ENCODE data around the gene ZNF584.
A peak's percentile ranks its signal among the peaks of the same experiment; 100 is the strongest.
"Not testable (repeated sequence)": the region's sequence is repeated elsewhere in the genome, so short reads cannot be mapped to it uniquely, and the experiment has no call there.

ZNF584 gene

DNA sequence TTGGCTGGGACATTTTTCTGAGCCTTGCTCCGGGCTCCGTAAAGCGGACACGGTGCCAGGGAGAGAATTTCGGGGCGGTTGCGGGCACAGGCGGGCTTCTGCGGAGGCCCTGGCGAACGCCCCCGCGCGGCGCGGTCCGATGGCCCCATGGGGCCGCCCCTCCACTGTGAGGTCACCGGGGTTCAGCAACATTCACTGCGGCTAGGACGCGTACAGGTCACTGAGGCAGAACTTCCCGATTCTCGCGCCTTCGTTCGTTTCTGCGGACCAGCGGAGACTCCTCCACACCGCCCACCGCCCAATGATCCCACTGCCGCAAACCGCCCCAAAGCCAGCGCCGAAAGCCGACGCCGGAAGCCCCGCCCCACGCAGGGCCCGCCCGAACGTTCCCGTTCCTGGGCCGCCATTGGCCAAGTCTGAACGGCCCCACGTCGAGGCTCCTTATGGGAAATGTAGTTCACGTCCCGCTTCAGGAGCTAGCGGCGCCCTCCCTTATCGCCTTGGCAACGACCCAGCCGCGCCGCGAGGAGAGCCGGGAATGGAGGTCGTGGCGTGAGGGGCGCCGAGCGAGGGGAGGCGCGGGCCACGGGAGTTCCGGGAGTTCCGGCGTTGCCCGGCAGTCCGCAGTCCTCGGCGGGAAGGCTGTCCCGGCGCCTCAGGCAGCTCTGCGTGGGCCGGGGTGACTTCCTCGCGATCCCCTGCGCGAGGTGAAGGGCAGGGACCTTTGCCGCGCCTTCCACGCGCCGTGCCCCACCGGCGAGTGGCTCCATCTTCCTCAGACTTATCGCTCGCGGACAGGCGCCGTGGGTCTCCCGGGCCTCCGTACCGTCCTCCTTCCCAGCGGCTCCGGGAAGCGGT is at the start of gene ZNF584:
TSS of gene ZNF584 (plus strand) at position 498 of the 858 bp plus-strand sequence. CDS start 499 bp downstream, outside the sequence.
- FAIRE-seq (no peak), DNase-seq (ENCODE audit: low spot score) (peak; percentile 85)

DNA sequence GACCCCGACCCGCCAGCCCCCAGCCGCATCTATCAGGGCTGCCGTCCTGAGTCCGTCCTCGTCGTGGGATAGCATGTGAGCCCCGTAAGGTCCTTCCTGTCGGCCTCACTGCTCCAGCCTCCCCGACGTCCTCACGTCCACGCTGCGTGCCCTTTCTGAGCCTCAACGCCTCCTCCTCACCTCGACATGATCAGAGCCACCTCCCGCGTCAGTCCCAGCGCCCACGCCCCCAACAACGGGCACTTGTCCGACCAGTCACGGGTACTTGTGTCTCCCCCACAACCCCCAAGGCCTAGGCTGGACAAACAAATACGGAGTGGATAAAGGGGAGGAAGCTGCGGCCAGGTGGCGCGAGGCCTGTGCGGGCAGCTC is 46.6 kb upstream of the ZNF584 start:
- FAIRE-seq (no peak), DNase-seq (ENCODE audit: low spot score) (peak; percentile 50)

DNA sequence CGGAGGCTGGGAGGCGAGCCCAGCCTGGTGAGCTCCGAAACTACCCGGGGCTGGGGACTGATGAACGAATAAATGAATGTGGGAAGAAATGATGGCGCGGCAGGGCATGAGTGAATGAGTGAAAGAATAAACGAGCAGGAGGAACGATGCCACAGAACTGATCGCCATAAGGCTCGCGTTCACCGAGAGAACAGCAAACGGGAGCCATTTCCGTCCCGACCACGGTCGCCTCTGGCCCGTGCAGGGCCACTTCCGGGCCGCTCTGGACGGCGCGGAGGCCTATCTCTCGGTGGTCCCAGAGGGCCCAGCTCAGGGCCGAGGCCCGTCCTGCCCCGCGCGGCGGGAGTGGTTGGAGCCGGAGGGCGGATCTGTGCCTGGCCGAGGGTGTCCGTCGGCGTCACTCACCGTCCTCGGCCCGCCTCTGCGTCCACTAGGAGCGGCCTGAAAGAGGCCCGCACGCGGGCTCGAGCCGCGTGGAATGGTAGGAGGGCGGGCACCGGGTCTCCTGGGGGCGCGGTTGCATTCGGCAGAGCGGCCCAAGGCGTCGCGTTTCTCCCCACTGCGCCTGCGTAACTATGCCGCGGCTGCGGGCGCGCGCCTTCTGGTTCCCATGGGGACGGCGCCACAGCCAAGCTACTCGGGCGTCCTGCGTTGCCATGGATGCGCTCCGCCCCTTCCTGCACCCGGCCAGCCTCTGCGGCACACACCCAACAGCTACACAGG is 46.0 kb upstream of the ZNF584 start, which contains the start of gene ZNF497:
TSS of gene ZNF497 (minus strand) at position 480 of the 723 bp plus-strand sequence. CDS start 5,116 bp downstream, outside the sequence.
- FAIRE-seq (peak; percentile 89), DNase-seq (ENCODE audit: low spot score) (peak; percentile 98)

DNA sequence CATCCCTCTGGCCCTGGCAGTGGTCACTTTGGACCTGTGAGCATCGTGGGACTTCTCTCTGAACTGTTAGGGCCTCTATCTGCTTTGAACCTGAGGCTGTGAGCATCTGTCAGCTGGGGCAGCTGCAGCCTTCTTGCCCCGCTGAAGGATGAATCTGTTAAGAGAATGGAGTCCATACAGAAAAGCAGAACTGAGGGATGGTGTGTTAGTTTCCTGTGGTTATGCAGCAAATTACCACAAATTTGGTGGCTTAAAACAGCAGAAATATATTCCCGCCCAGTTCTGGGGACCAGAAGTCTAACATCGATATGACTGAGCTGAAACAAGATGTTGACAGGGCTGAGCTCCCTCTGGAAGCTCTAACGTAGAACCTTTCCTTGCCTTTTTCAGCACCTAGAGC is 44.3 kb upstream of the ZNF584 start:
- DNase-seq (ENCODE audit: low spot score) = no peak
- no peak for FAIRE-seq

DNA sequence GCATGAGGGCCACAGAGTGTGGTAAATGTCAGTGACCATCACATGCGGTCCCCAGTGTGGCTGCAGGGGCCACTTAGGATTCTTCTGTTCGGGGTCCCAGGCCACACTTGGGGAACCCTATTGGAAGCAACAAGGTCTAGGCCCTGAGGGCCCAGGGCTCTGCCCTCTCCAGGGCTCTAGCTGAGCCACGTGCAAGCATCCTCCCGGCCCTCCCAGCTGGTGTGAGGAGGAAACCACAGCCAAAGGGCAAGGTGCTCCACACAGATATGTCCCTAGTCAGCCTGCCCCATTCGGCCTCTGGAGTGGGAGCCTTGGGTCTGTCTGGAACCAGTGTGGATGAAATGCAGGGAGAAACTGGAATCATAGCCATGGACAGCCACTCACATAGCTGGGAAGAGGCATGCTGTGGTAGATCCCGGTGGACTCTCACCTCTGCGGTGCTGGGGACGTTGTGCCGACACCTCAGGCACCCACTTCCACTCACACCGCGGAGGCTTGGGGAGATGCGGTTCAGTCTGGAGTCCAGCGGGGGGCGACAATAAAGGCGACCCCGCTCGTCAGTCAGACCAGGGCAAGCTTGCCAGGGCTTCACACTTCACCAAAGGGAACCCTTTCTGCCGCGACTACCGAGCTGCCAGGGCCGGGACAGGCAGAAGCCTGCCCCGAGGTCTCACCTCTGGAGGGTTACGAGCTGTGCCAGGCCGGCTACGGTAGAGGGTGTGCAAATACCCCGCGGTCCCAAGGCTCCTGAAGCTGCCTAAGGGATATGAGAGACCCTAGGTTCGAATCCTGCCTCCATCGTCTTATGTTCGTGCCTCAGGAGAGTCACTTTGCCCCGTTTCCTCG is 41.6 kb upstream of the ZNF584 start:
- FAIRE-seq = no peak

DNA sequence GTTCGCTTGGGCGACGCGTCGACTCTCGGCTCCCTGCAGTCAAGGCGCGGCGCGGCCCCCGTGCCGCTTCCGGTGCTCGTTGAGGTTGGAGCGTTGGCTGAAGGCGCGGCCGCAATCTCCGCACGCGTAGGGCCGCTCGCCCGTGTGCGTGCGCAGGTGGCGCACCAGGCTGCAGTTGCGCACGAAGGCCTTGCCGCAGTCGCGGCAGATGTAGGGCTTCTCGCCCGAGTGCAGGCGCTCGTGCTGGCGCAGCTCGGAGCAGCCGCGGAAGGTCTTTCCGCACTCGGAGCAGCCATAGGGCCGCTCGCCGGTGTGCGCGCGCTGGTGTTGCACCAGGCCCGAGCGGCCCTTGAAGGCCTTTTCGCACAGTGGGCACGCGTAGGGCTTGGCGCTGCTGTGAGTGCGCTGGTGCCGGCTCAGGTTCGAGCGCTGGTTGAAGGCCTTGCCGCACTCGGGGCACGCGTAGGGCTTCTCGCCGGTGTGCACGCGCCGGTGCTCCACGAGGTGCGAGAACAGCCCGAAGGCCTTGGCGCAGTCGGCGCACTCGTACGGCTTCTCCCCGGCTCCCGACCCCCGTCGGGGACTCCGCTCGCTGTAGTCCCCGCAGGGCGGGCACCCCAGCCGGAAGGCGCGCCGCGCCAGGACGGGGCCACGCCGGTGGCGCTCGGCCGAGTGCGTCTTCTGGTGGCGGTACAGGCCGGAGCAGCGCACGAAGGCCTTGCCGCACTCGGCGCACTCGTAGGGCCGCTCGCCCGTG is 40.6 kb upstream of the ZNF584 start:
- no peak for FAIRE-seq
- DNase-seq (ENCODE audit: low spot score) = no peak

More for the DNA sequence above, 41.6 kb upstream of the ZNF584 start:
- no peak for DNase-seq (ENCODE audit: low spot score)

DNA sequence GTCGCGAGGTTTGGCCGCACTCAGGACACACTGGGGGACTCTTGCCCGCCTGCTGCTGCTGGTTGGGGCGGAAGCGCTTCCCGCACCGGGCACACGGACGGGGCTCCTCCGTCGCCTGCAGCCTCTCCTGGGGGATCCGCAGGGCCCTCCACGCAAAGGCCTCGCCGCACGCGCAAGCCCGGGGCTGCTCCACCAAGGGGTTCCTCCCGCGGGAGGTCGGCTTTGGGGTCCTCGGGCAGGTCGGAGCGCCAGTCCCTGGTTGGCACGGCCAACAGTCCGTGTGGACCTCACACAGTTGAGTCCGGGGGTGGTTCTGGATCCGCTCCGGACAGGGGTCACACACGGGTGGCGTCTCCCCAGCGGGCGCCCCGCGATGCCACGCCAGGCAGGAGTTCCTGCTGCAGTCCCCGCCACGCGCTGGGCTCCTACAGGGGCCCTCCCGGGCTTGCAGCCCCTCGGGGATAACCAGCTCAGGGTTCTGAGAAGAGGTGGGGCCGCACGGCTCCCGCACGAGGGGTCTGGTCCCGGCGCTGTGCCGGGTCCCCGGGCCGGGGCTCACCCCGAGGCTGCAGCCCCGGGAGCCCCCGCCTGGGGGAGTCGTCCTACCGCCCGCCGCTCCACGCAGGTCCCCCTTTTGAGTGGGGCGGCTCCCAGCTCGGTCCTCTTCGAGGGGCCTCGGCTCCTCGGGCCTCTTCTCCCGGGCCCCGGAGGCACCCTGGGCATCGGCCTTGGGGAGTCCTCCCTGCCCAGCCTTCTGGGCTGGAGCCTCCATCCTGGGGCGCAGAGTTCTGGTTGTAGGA is 39.7 kb upstream of the ZNF584 start:
- no peak for FAIRE-seq
- no peak for DNase-seq (ENCODE audit: low spot score)

DNA sequence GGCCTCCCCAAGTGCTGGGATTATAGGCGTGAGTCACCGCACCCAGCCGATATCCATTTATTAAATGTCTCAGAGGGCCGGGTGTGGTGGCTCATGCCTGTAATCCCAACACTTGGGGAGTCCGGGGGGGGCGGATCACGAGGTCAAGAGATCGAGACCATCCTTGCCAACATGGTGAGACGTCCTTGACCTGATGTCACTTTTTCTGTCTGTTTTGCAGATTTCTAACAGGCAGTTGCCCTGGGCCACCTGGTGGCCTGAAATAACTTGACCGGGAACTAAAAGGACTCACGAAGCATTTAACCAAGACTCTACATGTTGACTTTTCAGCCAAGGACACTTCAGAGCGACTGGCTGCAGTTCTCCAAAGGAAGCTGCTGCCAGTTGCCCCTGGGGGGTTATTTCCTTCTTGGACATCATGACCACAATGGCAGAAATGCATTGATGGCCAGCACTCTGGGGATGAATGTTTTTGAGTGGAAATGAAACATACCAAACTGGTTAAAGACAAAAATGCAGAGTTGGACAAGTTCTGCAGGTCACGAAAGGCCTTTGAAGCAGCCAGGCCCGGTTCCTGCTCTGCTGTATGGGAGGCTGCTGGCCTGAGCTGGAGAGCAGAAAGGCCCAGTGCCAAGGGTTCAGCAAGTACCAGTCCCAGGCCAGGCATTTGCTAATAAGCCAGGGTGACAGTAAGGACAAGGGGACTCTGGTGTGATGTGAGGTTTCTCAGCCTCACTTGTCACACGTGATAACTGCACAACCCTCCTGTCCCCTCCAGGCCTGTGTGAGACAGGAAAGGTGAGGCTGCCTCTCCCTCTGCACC is 35.9 kb upstream of the ZNF584 start:
- FAIRE-seq (no peak), DNase-seq (ENCODE audit: low spot score) (no peak)

DNA sequence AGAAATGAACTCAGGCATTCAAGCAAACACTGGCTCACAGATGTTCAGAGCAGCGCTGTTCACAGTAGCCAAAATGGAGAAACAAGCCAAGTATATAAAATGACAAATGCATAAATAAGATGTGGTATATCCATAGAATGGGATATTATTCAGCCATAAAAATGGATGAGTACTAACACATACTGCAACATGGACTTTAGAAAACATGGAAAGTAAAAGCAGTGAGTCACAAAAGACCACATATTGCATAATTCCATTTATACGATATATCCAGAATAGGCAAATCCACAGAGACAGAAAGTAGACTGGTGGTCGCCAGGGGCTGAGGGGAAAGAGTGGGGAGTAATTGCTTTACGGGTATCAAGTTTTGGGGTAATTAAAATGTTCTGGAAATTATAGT is 34.2 kb upstream of the ZNF584 start:
- DNase-seq (ENCODE audit: low spot score) (no peak), FAIRE-seq (no peak)

DNA sequence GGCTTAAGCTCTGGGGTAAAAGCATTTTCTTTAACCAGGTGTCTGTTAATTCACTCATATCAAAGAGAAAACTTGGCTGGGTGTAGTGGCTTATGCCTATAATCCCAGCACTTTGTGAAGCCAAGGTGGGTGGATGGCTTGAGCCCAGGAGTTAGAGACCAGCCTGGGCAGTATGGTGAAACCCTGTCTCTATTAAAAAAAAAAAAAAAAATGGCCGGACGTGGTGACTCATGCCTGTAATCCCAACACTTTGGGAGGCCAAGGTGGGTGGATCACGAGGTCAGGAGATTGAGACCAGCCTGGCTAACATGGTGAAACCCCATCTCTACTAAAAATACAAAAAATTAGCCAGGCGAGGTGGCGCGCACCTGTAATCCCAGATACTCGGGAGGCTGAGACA is 31.7 kb upstream of the ZNF584 start:
- not testable (repeated sequence) for FAIRE-seq; DNase-seq (ENCODE audit: low spot score)

DNA sequence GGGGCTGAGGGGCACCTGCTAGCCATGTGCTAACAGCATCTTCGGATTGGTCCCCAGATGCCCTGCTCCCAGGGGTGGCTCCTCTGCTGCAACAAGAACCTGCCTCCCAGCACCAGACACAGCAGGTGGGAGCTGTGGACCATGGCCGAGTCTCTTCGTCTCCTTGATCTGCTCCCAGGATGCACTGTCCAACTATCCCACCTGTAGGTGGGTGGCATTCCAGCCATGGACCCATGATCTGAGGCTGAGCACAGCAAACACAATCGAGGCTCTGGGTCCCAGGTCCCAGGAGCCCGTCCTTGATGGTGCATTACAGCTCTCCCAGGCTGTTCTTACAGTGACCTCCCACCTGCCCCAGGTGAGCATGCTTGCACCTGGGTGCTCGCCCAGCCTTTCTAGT is 29.2 kb upstream of the ZNF584 start:
- FAIRE-seq = no peak
- no peak for DNase-seq (ENCODE audit: low spot score)

DNA sequence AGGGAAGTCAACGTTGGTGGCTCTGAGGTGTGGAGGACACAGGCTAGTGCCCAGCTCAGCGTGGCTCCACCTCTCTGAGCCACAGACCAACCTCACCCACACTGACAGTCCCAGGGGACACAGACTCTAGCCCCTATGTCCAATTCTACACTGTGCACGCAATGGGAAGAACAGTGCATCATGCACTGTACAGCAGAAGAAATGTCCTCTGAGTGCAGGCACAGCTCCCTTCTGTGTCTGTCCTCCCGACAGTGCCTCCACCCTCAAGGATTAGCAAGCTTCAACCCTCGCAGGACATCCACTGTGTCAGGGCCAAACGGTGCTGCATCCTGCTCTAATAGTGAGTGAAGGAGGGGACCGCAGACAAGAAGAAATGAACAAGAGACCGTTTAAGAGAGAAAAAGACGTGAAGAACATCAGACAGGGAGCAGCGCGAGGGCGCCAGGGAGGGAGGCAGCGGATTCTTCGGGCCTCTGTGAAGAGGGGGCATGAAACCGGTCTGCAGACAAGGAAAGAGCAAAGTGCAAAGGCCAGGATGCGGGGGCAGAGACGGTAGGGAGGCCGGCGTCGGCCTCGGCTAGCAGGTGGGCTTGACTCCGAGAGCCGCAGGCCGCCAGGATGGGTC is 28.3 kb upstream of the ZNF584 start:
- no peak for DNase-seq (ENCODE audit: low spot score)
- FAIRE-seq = no peak

DNA sequence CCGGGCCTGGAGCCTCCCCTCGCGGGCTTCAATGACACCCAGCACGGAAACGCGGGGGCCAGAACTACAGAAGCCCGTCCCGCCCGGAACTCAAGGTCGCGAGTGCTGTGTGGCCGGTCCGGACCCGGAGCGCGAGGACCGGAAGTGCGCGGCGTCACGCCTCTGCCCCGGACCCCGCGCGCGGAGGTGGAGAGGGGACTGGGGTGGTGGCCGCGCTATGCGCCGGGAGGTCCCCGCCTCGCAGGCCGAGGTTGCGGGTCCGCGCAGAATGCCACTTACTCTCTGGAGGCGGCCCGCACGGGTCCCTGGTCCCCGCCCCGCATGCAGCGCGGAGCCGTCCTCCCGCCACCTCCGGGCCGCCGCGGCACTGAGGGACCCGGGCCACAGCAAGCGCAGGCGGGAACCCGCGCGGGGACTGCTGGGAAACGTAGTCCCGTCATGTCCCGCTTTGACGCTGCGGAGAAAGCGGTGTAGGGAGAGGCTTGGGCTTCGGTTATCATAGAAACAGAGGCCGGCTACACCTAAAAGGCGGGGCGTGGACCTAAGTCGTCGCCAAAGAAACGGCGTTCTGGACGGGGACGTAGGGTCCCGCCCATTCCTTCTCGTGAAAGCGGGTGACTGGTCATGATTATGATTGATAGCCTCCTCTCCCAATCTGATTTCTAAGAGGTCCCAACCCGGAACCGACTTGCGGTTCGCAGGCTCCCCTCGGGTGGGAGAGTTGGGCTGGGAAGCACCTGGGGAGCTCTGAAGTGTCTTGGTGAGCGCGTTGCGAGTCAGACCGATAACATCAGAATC is 27.6 kb upstream of the ZNF584 start, which contains the start of gene ZNF837:
TSS of gene ZNF837 (minus strand) at position 369 of the 798 bp plus-strand sequence. CDS start 11,698 bp downstream, outside the sequence.
- FAIRE-seq (peak; percentile 75), DNase-seq (ENCODE audit: low spot score) (peak; percentile 95)

DNA sequence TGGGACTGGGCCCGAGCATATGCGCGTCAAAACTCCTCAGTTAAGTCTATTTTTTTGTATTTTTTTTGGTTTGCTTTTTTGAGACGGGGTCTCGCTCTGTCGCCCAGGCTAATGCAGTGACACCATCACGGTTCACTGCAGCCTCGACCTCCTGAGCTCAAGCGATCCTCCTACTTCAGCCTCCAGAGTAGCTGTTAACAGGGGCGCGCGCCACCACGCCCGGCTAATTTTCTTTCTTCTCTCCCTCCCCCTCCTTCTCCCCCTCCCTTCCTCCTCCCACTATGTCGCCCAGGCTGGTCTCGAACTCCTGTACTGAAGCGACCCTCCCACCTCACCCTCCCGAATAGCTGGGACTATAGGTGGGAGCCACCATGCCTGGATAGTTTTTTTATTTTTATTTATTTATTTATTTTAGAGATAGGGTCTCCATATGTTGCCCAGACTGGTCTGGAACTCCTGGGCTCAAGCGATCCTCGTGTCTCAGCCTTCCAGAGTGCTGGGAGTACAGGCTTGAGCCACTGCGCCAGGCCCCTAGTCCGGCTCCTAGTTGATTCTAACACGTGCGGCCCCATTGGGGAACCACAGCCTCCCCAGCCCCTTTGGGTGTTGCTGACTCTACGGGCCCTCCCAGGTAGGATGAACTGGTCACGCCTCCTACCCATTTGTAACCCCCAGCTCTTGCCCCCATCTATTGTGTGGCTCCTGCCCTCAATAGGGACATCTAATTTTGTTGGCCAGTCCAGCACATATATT is 26.8 kb upstream of the ZNF584 start:
- FAIRE-seq = no peak
- DNase-seq (ENCODE audit: low spot score) = no peak

DNA sequence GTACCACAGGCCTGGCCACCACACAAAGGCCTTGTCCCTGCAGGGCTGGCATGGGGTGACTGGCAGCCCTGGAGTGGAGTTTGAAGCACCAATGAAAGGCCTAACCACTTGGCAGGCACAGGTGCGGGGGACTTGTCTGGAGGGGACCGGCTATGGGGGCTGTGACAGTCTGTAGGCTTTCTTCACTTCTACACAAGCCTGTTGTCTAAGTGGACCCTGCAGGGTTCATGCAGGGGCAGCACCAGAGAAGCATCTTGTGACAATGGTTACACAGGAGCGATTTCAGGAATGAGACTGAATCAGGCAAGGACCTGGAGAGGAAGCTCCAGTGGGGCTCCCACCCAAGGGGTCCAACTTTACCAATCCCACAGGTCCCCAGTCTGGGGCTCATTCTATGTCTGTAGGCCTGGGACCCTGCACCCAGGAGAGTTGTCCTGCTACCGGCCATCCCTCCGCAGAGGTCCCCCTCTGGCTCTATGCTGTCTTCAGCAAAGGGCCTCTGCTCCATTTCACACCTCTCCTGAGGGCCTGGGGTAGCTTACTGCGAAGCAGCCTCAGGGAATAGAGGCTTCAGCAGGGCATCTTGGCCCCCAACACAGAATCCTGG is 25.3 kb upstream of the ZNF584 start:
- no peak for DNase-seq (ENCODE audit: low spot score)
- FAIRE-seq = no peak

DNA sequence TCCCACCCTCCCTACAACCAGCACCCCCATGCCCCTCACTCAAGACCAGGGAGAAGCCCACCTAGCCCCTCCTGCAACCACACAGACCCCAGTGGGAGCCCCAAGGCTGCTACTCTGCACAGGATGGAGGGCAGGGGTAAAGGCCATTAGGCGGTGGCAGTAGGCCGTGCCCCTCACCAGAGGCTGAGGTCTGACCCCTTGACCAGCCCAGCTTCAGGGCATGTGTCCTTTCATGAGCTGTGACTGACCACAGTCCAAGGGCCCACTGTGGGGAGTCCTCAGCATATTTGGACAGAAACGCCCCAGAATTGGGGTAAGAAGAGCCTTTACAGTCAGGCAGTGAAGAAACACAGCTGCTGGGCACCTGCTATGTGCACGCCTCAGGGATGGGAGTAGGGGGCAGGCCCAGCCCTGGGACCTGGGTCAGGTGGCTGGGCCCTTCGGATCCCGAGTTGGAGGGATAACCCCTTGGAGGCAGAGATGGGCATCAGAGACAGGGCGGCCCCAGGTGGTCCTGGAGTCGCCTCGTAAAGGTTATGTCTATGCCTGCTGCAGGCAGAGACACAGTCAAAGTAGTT is 23.0 kb upstream of the ZNF584 start:
- no peak for FAIRE-seq
- no peak for DNase-seq (ENCODE audit: low spot score)

Data from urothelium cell line (cell line).